ENCODE results near the gene USO1.
"Not testable (repeated sequence)": the region's sequence is repeated elsewhere in the genome, so short reads cannot be mapped to it uniquely, and the experiment has no call there.

The USO1 gene

DNA sequence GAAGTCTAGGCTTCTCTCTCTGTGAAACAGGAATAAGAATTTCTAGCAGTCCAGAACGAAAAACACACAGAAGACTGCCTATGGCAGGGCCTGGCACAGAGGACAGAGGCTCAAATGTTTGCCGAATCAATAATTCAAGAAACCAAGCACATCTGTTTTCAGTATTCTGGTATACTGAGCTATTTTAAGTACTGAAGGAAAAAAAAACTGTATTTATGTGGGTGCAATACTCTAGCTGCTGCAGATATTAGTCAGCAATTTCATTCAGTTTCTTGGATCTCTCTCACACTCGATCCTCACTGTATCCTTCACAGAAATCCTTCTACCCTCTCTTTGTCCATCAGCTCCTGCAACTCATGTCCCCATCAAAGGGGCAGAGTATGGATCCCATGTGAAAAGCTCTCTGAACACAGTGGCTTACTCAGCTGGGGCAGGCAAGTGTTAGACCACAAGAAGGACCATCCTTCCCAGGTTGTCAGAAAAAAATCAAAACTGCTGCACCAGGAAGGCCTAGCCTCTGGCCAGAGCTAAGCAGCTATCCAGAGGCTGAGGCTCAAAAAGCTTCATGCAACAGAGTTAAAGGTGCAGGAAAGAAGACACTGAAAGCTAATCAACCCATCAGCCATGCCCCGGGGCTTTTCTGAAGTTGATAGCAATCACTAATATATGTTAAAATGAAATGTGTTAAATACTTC, 9.1 kb upstream of the USO1 start:
- no peak for DNase-seq

- not testable (repeated sequence) for DNase-seq
Measured at GRCh38 chr4:75716054-75716453, 8.3 kb upstream of the USO1 start.

DNA sequence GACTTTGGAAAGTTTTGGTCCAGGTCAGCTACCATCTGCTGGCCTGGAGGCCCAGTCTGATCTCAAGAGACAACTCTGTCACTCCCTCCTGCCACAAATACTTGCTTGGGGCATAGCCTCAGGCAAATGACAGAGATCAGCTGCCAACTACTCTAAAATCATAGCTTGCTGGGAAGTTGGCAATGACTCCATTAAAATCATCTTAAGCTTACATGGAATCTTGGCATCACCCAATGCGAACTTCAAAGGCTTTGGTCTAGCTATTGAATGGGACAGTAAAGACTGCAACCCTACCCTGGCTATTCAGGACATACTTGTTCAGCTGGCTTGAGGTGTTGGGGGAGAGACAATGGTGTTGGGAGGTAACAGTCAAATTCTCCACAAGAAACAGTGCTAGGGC, 7.0 kb upstream of the USO1 start:
- DNase-seq: no peak

DNA sequence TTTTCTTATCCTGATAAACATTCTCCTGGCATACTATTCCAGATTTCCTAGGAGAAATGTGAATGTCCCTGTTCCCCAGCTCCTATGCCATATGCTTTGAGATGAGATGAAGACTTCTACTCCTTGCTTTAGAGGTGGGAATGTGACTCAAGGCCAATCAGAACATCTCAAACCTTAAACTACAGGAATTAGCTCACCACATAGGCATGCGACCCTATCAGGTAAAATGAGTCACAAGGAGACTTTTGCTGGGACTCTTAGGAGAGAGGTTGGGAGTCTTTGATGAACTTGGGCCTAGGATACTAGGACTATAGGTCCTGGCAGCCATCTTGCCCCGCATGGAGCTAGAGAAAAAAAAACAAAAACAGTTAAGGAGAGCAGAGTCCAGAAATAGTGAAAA, 5.8 kb upstream of the USO1 start:
- no peak for DNase-seq

- no peak for DNase-seq
Measured at GRCh38 chr4:75722417-75722816, 2.0 kb upstream of the USO1 start.

GRCh38 chr4:75723163-75724065, 963 bp upstream of the USO1 start:
- no peak for DNase-seq

- no peak for DNase-seq
Measured at GRCh38 chr4:75724867-75725724, 719 bp downstream of the USO1 start.

- DNase-seq: not testable (repeated sequence)
Measured at GRCh38 chr4:75725942-75726538, 1.7 kb downstream of the USO1 start.

DNA sequence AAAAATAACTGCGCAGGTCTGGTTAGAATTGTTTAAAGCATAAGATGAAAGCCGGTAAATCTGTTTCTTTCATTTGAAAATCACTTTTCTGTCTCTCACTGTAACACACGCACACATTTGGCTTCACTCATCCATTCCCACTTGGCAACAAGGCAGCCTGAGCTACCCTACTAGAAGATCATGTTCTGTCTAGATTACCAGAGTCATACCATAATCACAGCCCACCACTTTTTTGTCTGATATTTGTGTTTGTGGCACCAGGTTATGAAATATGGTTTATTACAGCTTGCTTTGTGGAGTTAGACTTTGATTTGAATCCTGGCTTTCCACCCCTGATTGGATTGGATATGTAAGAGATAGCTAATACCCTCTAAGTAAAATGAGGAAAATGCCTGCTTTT, 2.2 kb downstream of the USO1 start:
- no peak for DNase-seq

DNA sequence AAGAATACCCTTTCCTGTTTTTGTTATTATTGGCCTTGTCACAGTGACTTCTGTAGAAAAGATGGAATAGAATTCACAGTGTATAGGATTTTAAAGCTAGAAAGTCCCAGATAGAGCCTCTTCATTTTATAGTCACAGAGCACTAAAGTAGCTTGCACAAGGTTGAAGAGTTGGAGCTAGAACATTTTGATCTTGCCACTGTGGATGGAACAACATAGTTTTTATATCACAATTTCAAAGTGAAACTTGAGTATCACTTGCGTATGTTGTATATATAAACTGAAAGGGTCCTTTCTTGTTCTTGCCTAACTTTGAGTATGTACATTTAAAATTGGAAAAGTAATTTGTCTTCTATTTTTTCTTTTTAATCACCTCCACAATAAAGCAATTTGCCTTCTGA, 2.7 kb downstream of the USO1 start:
- no peak for DNase-seq

- DNase-seq: no peak
Measured at GRCh38 chr4:75729836-75730235, 5.5 kb downstream of the USO1 start.

DNA sequence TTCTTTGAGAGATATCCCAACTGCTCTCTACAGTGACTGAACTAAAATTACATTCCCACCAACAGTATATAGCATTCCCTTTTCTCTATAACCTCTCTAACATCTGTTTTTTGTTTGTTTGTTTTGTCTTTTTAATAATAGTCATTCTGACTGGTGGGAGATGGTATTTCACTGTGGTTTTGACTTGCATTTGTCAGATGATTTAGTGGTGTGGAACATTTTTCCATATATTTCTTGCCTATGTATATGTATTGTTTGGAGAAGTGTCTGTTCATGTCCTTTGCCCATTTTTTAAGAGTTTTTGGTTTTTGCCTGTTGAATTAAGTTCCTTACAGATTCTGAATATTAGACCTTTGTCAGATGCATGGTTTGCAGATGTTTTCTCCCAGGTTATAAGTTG, 9.0 kb downstream of the USO1 start:
- no peak for DNase-seq

DNA sequence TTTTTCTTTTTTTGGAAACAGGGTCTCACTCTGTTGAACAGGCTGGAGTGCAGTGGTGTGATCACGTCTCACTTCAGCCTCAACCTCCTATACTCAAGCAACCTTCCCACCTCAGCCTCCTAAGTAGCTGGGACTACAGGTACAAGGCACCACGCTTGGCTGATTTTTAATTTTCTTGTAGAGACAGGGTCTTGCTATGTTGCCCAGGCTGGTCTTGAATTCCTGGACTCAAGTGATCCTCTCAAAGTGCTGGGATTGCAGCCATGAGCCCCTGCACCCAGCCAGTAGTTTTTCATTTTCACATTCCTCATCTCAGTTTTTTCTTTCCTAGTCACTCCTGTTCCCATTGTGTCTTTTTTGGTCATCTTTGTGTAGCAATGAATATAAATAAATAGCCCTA, 11.1 kb downstream of the USO1 start:
- DNase-seq: no peak

GRCh38 chr4:75736862-75737261, 12.5 kb downstream of the USO1 start:
- no peak for DNase-seq

- DNase-seq: no peak
Measured at GRCh38 chr4:75737398-75737797, 13.0 kb downstream of the USO1 start.

DNA sequence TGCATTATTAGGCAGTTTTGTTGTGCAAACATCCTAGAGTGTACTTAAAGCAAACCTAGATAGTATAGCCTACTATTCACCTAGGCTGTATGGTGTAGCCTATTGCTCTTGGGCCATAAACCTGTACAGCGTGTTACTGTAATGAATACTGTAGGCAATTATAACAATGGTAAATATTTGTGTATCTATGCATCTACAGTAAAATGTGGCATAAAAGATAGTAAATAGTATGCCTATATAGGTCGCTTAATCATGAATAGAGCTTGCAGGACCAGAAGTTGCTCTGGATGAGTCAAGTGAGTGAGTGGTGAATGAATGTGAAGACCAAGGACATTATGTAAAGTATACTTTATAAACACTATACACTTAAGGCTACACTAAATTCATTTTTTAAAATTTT, 16.6 kb downstream of the USO1 start:
- no peak for DNase-seq

DNA sequence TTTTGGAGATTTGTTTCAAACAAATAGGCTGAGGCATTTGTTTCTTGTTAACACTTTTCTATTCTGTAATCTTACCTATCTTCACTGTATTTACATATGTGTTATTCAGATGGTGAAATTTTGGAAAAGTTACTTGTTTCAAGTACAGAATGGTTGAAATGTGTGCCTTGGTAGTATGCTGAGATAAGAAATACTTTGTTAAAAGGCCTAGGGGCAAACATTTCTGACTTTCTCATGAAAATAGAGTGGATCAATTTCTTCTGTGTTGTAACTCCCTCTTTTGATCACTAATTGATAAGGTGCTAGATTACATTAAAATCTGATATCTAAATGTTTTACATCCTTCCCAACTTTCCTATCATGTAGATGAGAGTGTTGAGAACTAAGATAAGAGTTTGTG, 18.1 kb downstream of the USO1 start:
- no peak for DNase-seq

- DNase-seq: no peak
Measured at GRCh38 chr4:75745161-75745560, 20.8 kb downstream of the USO1 start.

DNA sequence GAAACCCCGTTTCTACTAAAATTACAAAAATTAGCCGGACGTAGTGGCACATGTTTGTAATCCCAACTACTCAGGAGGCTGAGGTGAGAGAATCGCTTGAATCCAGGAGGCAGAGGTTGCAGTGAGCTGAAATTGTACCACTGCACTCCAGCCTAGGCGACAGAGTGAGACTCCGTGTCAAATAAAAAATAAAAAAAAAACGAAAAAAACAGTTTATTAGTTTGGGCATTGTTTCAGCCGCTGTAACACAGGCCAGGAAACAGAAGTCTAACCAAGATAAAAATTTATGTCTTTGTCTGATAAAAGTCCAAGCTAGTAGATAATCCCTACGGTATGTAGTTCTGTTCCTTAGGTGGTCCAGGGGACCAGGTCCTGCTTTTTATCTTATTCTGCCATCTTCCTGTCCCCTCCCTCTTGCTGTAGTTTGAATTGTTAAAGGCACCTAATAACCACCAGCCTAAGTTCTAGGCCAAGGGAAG, 21.4 kb downstream of the USO1 start:
- no peak for DNase-seq

- DNase-seq: no peak
Measured at GRCh38 chr4:75752637-75753036, 28.3 kb downstream of the USO1 start.

- DNase-seq: no peak
Measured at GRCh38 chr4:75769036-75769435, 44.7 kb downstream of the USO1 start.

- no peak for DNase-seq
Measured at GRCh38 chr4:75771607-75772006, 47.2 kb downstream of the USO1 start.

- DNase-seq: no peak
Measured at GRCh38 chr4:75777589-75777988, 53.2 kb downstream of the USO1 start.

Measured in T1000 (cell line).